HEK293 (cell line): ENCODE results near the gene CALB2.

Experiments
- CTCF ChIA-PET: fragments of 350-600 bp; formaldehyde crosslinking; extraction: SDS; loops from one replicate; lab custom pipeline; 2021; ENCODE audit warnings: antibody characterized with exemption; lab: Yijun Ruan, JAX
- POLR2A ChIA-PET: fragments of 300-600 bp; formaldehyde crosslinking; extraction: SDS; loops from one replicate; lab custom pipeline; 2020; ENCODE audit warnings: antibody characterized with exemption, inconsistent platforms; lab: Yijun Ruan, JAX
- H3K27ac ChIP-seq: fragments of 200-500 bp; sonication (Bioruptor generic); 2 replicates; pipeline ENCODE4 v1.5.1; 2014; ENCODE audit warnings: low read depth, low read length, control low read depth, inconsistent platforms; ENCODE audit errors: extremely low read depth
- H3K36me3 ChIP-seq, 2 experiments: fragments of 200-500 bp in 1 of 2; sonication (Bioruptor generic) in 1 of 2; 1 replicate in 1 of 2; 2 replicates in 1 of 2; pipeline ENCODE4 v1.5.1; 2014 to 2017; ENCODE audit warnings: inconsistent platforms in 2 of 2, low read length in 2 of 2; ENCODE audit not compliant: control insufficient read depth in 2 of 2, insufficient read depth in 1 of 2
- H3K4me1 ChIP-seq: fragments of 200-500 bp; sonication (Bioruptor generic); 2 replicates; pipeline ENCODE4 v1.5.1; 2014; ENCODE audit warnings: mild to moderate bottlenecking, low read length, inconsistent platforms; ENCODE audit not compliant: control insufficient read depth, insufficient read depth
- H3K4me3 ChIP-seq: 2 replicates; pipeline ENCODE4 v1.5.1; 2011; ENCODE audit warnings: low read depth, mild to moderate bottlenecking, control low read depth, low read length, moderate library complexity
- H3K9me3 ChIP-seq: fragments of 200-500 bp; sonication (Bioruptor generic); 2 replicates; pipeline ENCODE4 v1.5.1; 2014; ENCODE audit warnings: low read depth, low read length, inconsistent platforms; ENCODE audit not compliant: control insufficient read depth, insufficient read depth
- ELK4 ChIP-seq: IDR thresholded peaks from 2 replicates; pipeline ENCODE4 v1.6.1; 2011; ENCODE audit warnings: mild to moderate bottlenecking, low read depth, low read length, borderline replicate concordance
- INSM2 ChIP-seq: fragments of 450-650 bp; formaldehyde crosslinking; IDR thresholded peaks from 2 replicates; pipeline ENCODE4 v1.5.1; 2016; ENCODE audit warnings: missing biosample characterization, missing genetic modification characterization
- KLF16 ChIP-seq: fragments of 450-650 bp; formaldehyde crosslinking; IDR thresholded peaks from 2 replicates; pipeline ENCODE4 v1.5.1; 2017; ENCODE audit warnings: missing biosample characterization, missing genetic modification characterization
- KLF8 ChIP-seq: fragments of 450-650 bp; formaldehyde crosslinking; IDR thresholded peaks from 2 replicates; pipeline ENCODE4 v1.5.1; 2016; ENCODE audit warnings: missing biosample characterization, missing genetic modification characterization
- MYNN ChIP-seq: fragments of 450-650 bp; formaldehyde crosslinking; IDR thresholded peaks from 2 replicates; pipeline ENCODE4 v1.5.1; 2016; ENCODE audit warnings: missing biosample characterization, missing genetic modification characterization, borderline replicate concordance
- REPIN1 ChIP-seq: fragments of 450-650 bp; formaldehyde crosslinking; IDR thresholded peaks from 2 replicates; pipeline ENCODE4 v1.5.1; 2017; ENCODE audit warnings: missing biosample characterization, missing genetic modification characterization, low read depth
- SCRT2 ChIP-seq: fragments of 450-650 bp; formaldehyde crosslinking; IDR thresholded peaks from 2 replicates; pipeline ENCODE4 v1.5.1; 2016; ENCODE audit warnings: missing biosample characterization, missing genetic modification characterization
- SP3 ChIP-seq: fragments of 450-650 bp; formaldehyde crosslinking; IDR thresholded peaks from 2 replicates; pipeline ENCODE4 v1.5.1; 2016; ENCODE audit warnings: missing biosample characterization, missing genetic modification characterization
- ZNF138 ChIP-seq: fragments of 450-650 bp; formaldehyde crosslinking; IDR thresholded peaks from 2 replicates; pipeline ENCODE4 v1.5.1; 2016; ENCODE audit warnings: missing biosample characterization, missing genetic modification characterization, borderline replicate concordance
- ZNF16 ChIP-seq: fragments of 450-650 bp; formaldehyde crosslinking; IDR thresholded peaks from 2 replicates; pipeline ENCODE4 v1.5.1; 2016; ENCODE audit warnings: low read depth, missing biosample characterization, missing genetic modification characterization
- ZNF280D ChIP-seq: fragments of 450-650 bp; formaldehyde crosslinking; IDR thresholded peaks from 2 replicates; pipeline ENCODE4 v1.5.1; 2016; ENCODE audit warnings: missing biosample characterization, missing genetic modification characterization
- ZNF350 ChIP-seq: fragments of 450-650 bp; formaldehyde crosslinking; IDR thresholded peaks from 2 replicates; pipeline ENCODE4 v1.5.0; 2017; ENCODE audit warnings: missing biosample characterization, mild to moderate bottlenecking, missing genetic modification characterization
- ZNF391 ChIP-seq: fragments of 450-650 bp; formaldehyde crosslinking; IDR thresholded peaks from 2 replicates; pipeline ENCODE4 v1.5.1; 2016; ENCODE audit warnings: low read depth, missing biosample characterization, missing genetic modification characterization, borderline replicate concordance
- ZNF433 ChIP-seq: fragments of 450-650 bp; formaldehyde crosslinking; IDR thresholded peaks from 2 replicates; pipeline ENCODE4 v1.5.1; 2016; ENCODE audit warnings: missing biosample characterization, missing genetic modification characterization, low read depth
- ZNF558 ChIP-seq: fragments of 450-650 bp; formaldehyde crosslinking; IDR thresholded peaks from 2 replicates; pipeline ENCODE4 v1.5.1; 2016; ENCODE audit warnings: missing biosample characterization, missing genetic modification characterization
- ZNF626 ChIP-seq: fragments of 450-650 bp; sonication (Bioruptor Pico); formaldehyde crosslinking; IDR thresholded peaks from 2 replicates; pipeline ENCODE4 v1.5.1; 2018; ENCODE audit warnings: missing biosample characterization, missing genetic modification characterization, inconsistent platforms
- ZNF692 ChIP-seq: fragments of 450-650 bp; formaldehyde crosslinking; IDR thresholded peaks from 2 replicates; pipeline ENCODE4 v1.5.1; 2016; ENCODE audit warnings: missing biosample characterization, missing genetic modification characterization
- ZNF837 ChIP-seq: fragments of 450-650 bp; formaldehyde crosslinking; IDR thresholded peaks from 2 replicates; pipeline ENCODE4 v1.5.1; 2016; ENCODE audit warnings: missing biosample characterization, missing genetic modification characterization
- ZSCAN23 ChIP-seq: fragments of 450-650 bp; formaldehyde crosslinking; IDR thresholded peaks from 2 replicates; pipeline ENCODE4 v1.5.1; 2016; ENCODE audit warnings: missing biosample characterization, missing genetic modification characterization
- TF ChIP-seq, protein P1 (sequence below): fragments of 450-650 bp; formaldehyde crosslinking; IDR thresholded peaks from 2 replicates; pipeline ENCODE4 v1.5.1; 2016; ENCODE audit warnings: missing biosample characterization, missing genetic modification characterization

The CALB2 gene

GRCh38 chr16:71371237-71371636, 12.7 kb downstream of the CALB2 start:
- Histone ChIP-seq H3K36me3 (no peaks in the 10 kb centered on the region), H3K9me3 (no peaks in the 10 kb centered on the region), H3K4me1 (no peaks in the 10 kb centered on the region; the same call in 1 of the 2 replicates), H3K4me3 (no peak overlapping the region), H3K27ac (no peak overlapping the region)
- TF ChIP-seq ELK4 (no peak), SCRT2 (no peak), ZNF350 (tag by site-specific recombination) (no peak), ZNF16 (no peak), ZNF626 (tag by site-specific recombination) (no peak), KLF16 (tag by site-specific recombination) (no peak), KLF8 (no peak), REPIN1 (no peak), SP3 (tag by site-specific recombination) (no peak), ZNF558 (tag by site-specific recombination) (no peak), ZNF280D (tag by site-specific recombination) (no peak), MYNN (tag by site-specific recombination) (no peak), ZNF138 (tag by site-specific recombination) (no peak), ZSCAN23 (tag by site-specific recombination) (no peak), ZNF837 (no peak), INSM2 (tag by site-specific recombination) (no peak), ZNF692 (tag by site-specific recombination) (no peak), ZNF433 (tag by site-specific recombination) (no peak), ZNF391 (tag by site-specific recombination) (no peak)
- TF ChIP-seq, protein P1, sequence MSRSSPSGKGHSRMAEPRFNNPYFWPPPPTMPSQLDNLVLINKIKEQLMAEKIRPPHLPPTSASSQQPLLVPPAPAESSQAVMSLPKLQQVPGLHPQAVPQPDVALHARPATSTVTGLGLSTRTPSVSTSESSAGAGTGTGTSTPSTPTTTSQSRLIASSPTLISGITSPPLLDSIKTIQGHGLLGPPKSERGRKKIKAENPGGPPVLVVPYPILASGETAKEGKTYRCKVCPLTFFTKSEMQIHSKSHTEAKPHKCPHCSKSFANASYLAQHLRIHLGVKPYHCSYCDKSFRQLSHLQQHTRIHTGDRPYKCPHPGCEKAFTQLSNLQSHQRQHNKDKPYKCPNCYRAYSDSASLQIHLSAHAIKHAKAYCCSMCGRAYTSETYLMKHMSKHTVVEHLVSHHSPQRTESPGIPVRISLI (tag by site-specific recombination), result no peak
- CTCF ChIA-PET, result no interaction called here
- POLR2A ChIA-PET, result no interaction called here
